ENCODE results near the gene TMEM109. TPM values are rescaled to one million over a fixed set of nuclear protein-coding genes. Genes with fewer than 3 reads are reported as not detected.

Gene TMEM109
- polyA plus RNA-seq, 2 of the 4 experiments (the other 2 are of a cell fraction), result 40.9 to 93.0 TPM

GRCh38 chr11:60955571-60955970 is 41.6 kb downstream of the TMEM109 start (continued):
- TF ChIP-seq CTCF (IDR thresholded peaks at IDR 0.05) (no peak), EHF (CRISPR knock-in tag; IDR thresholded peaks at IDR 0.05) (no peak), USF2 (IDR thresholded peaks at IDR 0.05) (no peak), KDM5A (IDR thresholded peaks at IDR 0.05) (no peak)

GRCh38 chr11:60957188-60957587 is 43.2 kb downstream of the TMEM109 start:
- 59% methylated on average over 4 of the region's 4 CpGs for WGBS (ENCODE audit: missing lambda C conversion rate)
- no peak for FAIRE-seq
- CTCF ChIA-PET, result no interaction called here

GRCh38 chr11:60959431-60959830 is 45.5 kb downstream of the TMEM109 start:
- ATAC-seq (no peak), FAIRE-seq (no peak), DNase-seq (ENCODE audit: low read depth in 1 of 2, low spot score in 1 of 2) (no peak)
- CTCF ChIA-PET, result no interaction called here
- Histone ChIP-seq H3K4me1 (no peaks in the 10 kb centered on the region), H3K27ac (no peak overlapping the region), H3K4me3 (no peak overlapping the region), H3K4me2 (no peak overlapping the region), H3K9me3 (no peaks in the 10 kb centered on the region)
- POLR2A ChIA-PET, result no interaction called here
- TF ChIP-seq E2F6 (IDR thresholded peaks at IDR 0.05; ENCODE audit: borderline replicate concordance, low read depth) (no peak), BCL3 (IDR thresholded peaks at IDR 0.05) (no peak), RNF2 (IDR thresholded peaks at IDR 0.05; ENCODE audit: borderline replicate concordance, low read depth) (no peak), FOSB (CRISPR knock-in tag; IDR thresholded peaks at IDR 0.05) (no peak), CEBPB (IDR thresholded peaks at IDR 0.05) (no peak), KDM1A (IDR thresholded peaks at IDR 0.05; ENCODE audit: low read depth) (no peak), PBX3 (IDR thresholded peaks at IDR 0.05) (no peak), CHD4 (IDR thresholded peaks at IDR 0.05; ENCODE audit: borderline replicate concordance) (no peak), MAZ (IDR thresholded peaks at IDR 0.05; ENCODE audit: borderline replicate concordance, low read depth, low read length) (no peak)
- 29% methylated on average over 6 of the region's 6 CpGs for WGBS (ENCODE audit: missing lambda C conversion rate)

More at GRCh38 chr11:60957188-60957587, 43.2 kb downstream of the TMEM109 start:
- no peak for ATAC-seq
- Histone ChIP-seq H3K27ac (no peak overlapping the region), H3K9me3 (no peaks in the 10 kb centered on the region), H3K4me3 (no peak overlapping the region), H3K4me2 (no peak overlapping the region), H3K4me1 (no peaks in the 10 kb centered on the region)
- POLR2A ChIA-PET, result no interaction called here
- no peak for TF ChIP-seq NFE2L2 (conservative IDR thresholded peaks at IDR 0.05; ENCODE audit: low read length)
- no peak for TF ChIP-seq NPAS2 (CRISPR knock-in tag; IDR thresholded peaks at IDR 0.05; ENCODE audit: borderline replicate concordance)
- no peak for TF ChIP-seq HOXB5 (CRISPR knock-in tag; IDR thresholded peaks at IDR 0.05)
- no peak for TF ChIP-seq JUNB (IDR thresholded peaks at IDR 0.05)
- no peak for TF ChIP-seq CEBPB (IDR thresholded peaks at IDR 0.05)
- no peak for TF ChIP-seq PBX3 (IDR thresholded peaks at IDR 0.05)
- TF ChIP-seq SMC3 (IDR thresholded peaks at IDR 0.05), result no peak
- no peak for TF ChIP-seq POLR2A (IDR thresholded peaks at IDR 0.05; ENCODE audit: low read length)
- no peak for DNase-seq (ENCODE audit: low read depth in 1 of 2, low spot score in 1 of 2)
